Upper lobe of right lung (tissue), 1 donor: ENCODE measurements around the gene TPM3. TPM values are rescaled to one million over a fixed set of nuclear protein-coding genes. Genes with fewer than 3 reads are reported as not detected.

ENCODE experiments used
- ATAC-seq: fragments of 200-7000 bp; cut with Tn5 transposase; one replicate; pipeline ENCODE4 v1.9.1; 2020; ENCODE audit warnings: mild to moderate bottlenecking, moderate library complexity
- DNase-seq: peaks from one replicate; pipeline ENCODE4 v3.0.0-alpha.2; 2020
- H3K27ac ChIP-seq: fragments of 200-600 bp; one replicate; pipeline ENCODE4 v1.8.0; 2022
- H3K27me3 ChIP-seq: fragments of 200-600 bp; one replicate; pipeline ENCODE4 v1.8.0; 2022; ENCODE audit warnings: mild to moderate bottlenecking
- H3K36me3 ChIP-seq: fragments of 200-600 bp; one replicate; pipeline ENCODE4 v1.8.0; 2022
- H3K4me1 ChIP-seq: fragments of 200-600 bp; one replicate; pipeline ENCODE4 v1.8.0; 2022
- H3K4me3 ChIP-seq: fragments of 200-600 bp; one replicate; pipeline ENCODE4 v1.8.0; 2022; ENCODE audit warnings: mild to moderate bottlenecking
- H3K9me3 ChIP-seq: fragments of 200-600 bp; one replicate; pipeline ENCODE4 v1.8.0; 2022
- CTCF ChIP-seq: fragments of 200-600 bp; IDR thresholded peaks from one replicate; pipeline ENCODE4 v1.8.0; 2022; ENCODE audit warnings: antibody characterized with exemption
- intact Hi-C: fragments of 100-400 bp; cut with DNase I; formaldehyde crosslinking; loops from one replicate; pipeline ENCODE4 v1.11.0; 2022
- total RNA-seq: library from RNA; stranded (reverse); fragmentation: NEBNext Ultra II Directional; extraction: Animal tissue kit (Norgen Biotek cat#: 25700); gene quantifications from one replicate; pipeline ENCODE4 v1.2.1, GENCODE V29; 2021
- donor health status: DM: no; HTN: yes; CAD: no; lungs with severe emphysema.

The TPM3 gene
- total RNA-seq, 1 donor from 2014 or later, result 326 TPM

DNA sequence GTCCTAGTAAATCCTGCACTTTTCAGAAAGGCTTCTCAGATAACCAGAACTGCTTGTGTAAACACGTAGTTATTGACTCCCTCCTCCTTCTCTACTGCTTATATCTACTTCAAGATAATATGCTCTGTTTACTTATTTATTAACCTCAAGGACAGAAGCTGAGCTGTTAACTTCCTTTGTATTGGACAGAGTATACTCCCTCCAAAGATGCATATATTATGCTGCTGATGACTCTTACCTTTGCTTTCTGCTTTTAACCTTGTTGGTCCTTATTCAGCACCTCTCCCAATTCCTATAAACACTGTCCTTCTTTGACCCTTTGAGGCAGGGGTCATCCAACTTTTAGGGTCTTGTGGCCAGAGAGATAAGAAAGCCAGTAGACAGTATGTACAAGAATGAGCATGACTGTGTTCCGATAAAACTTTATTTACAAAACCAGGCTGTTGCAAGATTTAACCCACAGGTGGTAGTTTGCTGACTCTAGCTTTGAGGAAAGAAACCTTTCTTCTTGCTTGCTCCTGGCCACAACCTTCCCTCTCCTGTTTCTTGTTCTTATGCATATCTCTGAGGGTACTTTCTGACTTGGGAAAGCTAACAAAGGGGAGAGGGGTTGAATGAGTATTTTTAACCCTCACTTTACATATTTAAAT lies 4.9 kb downstream of the TPM3 start:
- DNase-seq (no peak), ATAC-seq (no peak)
- Histone ChIP-seq H3K9me3 (no peaks in the 10 kb centered on the region), H3K27me3 (no peaks in the 10 kb centered on the region), H3K4me1 (peaks cover under 1% of the 10 kb centered on the region), H3K4me3 (no peak overlapping the region), H3K27ac (no peak overlapping the region), H3K36me3 (no peaks in the 10 kb centered on the region)
- TF ChIP-seq CTCF, result no peak
- intact Hi-C loops, result no loop called here

DNA sequence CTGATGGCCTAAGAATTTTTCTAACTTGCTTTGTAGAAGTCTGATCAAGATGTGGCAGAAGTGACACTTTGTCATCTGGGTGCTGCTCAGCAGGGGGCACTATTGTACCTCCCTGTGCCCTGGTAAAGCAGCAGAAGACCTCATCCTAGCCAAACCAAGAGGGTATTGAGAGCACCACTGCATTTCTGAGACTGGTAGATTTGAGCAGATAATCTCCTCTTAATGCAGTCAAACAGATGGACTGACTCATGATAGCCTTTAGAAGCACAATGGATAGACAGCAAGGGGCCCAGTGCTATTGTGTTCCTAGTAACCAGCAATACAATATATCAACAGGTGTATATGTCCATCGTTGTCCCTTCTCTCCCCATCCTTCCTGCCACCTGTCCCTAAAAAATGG lies 5.7 kb downstream of the TPM3 start:
- no peaks in the 10 kb centered on the region for H3K27me3 ChIP-seq
- ATAC-seq, result peak; percentile 40
- no peak overlapping the region for H3K27ac ChIP-seq
- H3K4me1 ChIP-seq, result peaks cover 8% of the 10 kb centered on the region
- no peaks in the 10 kb centered on the region for H3K9me3 ChIP-seq
- intact Hi-C loops, result no loop called here
- H3K4me3 ChIP-seq, result no peak overlapping the region
- H3K36me3 ChIP-seq, result no peaks in the 10 kb centered on the region
- peak; percentile 58 for TF ChIP-seq CTCF
- peak; percentile 80 for DNase-seq

GRCh38 chr1:154183046-154183915 lies 8.6 kb downstream of the TPM3 start:
- peak; percentile 99 for DNase-seq
- no peak for TF ChIP-seq CTCF
- Histone ChIP-seq H3K27ac (peak overlapping the region; percentile 96), H3K9me3 (no peaks in the 10 kb centered on the region), H3K27me3 (no peaks in the 10 kb centered on the region), H3K4me3 (peak overlapping the region; percentile 98), H3K4me1 (peaks cover 37% of the 10 kb centered on the region), H3K36me3 (peaks cover 5% of the 10 kb centered on the region)
- peak; percentile 95 for ATAC-seq
- intact Hi-C loops, result no loop called here

- ATAC-seq, result peak; percentile 82
- Histone ChIP-seq H3K9me3 (no peaks in the 10 kb centered on the region), H3K4me3 (peak overlapping the region; percentile 98), H3K27me3 (no peaks in the 10 kb centered on the region), H3K4me1 (peaks cover 45% of the 10 kb centered on the region), H3K36me3 (peaks cover 7% of the 10 kb centered on the region), H3K27ac (peak overlapping the region; percentile 96)
- intact Hi-C loops, result no loop called here
- peak; percentile 93 for DNase-seq
- no peak for TF ChIP-seq CTCF
Measured at GRCh38 chr1:154182344-154183045, 9.4 kb downstream of the TPM3 start.

DNA sequence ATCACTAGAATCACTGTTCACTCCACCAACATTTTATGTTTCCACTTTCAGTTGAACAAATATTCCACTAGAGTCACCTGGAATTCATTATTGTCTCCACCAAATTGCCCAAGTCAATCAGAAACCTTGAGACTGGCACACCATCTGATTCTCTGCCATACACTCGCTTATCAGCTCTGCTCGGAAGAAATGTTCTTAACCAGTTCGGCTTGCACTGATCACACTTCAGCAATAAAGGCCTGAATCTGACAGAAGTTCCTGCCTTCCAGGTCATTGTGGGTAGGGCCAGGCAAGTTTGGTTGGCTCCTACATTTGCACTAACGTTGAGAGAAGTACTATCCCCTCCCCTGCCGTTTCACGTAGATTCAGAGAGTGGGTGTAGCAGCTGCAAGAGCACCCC lies 10.0 kb downstream of the TPM3 start:
- DNase-seq, result no peak
- Histone ChIP-seq H3K27me3 (no peaks in the 10 kb centered on the region), H3K27ac (peak overlapping the region; percentile 96), H3K4me1 (peaks cover 51% of the 10 kb centered on the region), H3K9me3 (no peaks in the 10 kb centered on the region), H3K4me3 (peak overlapping the region; percentile 98), H3K36me3 (peaks cover 7% of the 10 kb centered on the region)
- TF ChIP-seq CTCF, result no peak
- no peak for ATAC-seq
- intact Hi-C loops, result no loop called here
